K562 (cell line): ENCODE measurements around the gene CPS1. TPM values are rescaled to one million over a fixed set of nuclear protein-coding genes. Genes with fewer than 3 reads are reported as not detected.

Source experiments
- ATAC-seq: fragments of 200-7000 bp; cut with Tn5 transposase; 3 replicates; pipeline ENCODE4 v1.9.1; 2020; ENCODE audit warnings: moderate library complexity
- BruUV-seq: library from RNA; stranded (reverse); fragments of 400-500 nt; replicated peaks from 2 replicates; lab custom pipeline; 2021; lab: Mats Ljungman, UMichigan
- CTCF ChIA-PET: fragments of 300-600 bp; formaldehyde crosslinking; extraction: SDS; loops from one replicate; lab custom pipeline; 2021; ENCODE audit warnings: low intra/inter-chr PET ratio; lab: Yijun Ruan, JAX
- POLR2A ChIA-PET: fragments of 300-600, 350-650 bp; sonication (Branson Sonifier 250); formaldehyde crosslinking; extraction: SDS; loops from one replicate; lab custom pipeline; 2021; ENCODE audit warnings: antibody characterized with exemption, inconsistent platforms; lab: Yijun Ruan, JAX
- DNase-seq, 4 experiments: peaks; one replicate each; pipeline versions ENCODE4 v3.0.0 to v3.0.0-alpha.2; 2011 to 2018; ENCODE audit warnings: low spot score in 3 of 4, mixed read lengths in 3 of 4; ENCODE audit errors: extremely low read depth in 1 of 4
- FAIRE-seq: peaks from 2 replicates; lab custom pipeline; 2011; peaks lifted over from hg19 to GRCh38; lab: Jason Lieb, UNC
- H2AFZ ChIP-seq: 2 replicates; pipeline ENCODE4 v1.6.0; 2011; ENCODE audit warnings: low read depth, low read length, control low read depth, inconsistent platforms
- H3K27ac ChIP-seq: fragments of 200-600 bp; 3 replicates; pipeline ENCODE4 v1.8.0; 2011; ENCODE audit warnings: low read depth, mild to moderate bottlenecking, control low read depth, inconsistent platforms, low read length, moderate library complexity, mixed read lengths; ENCODE audit errors: extremely low read depth
- H3K27me3 ChIP-seq, 2 experiments: fragments of 300-600 bp in 1 of 2; 2 replicates in 1 of 2; 3 replicates in 1 of 2; pipeline versions ENCODE4 v1.6.0 to v1.8.0; 2011; ENCODE audit warnings: inconsistent platforms in 2 of 2, low read length in 2 of 2, mild to moderate bottlenecking in 1 of 2, mixed read lengths in 1 of 2, moderate library complexity in 1 of 2; ENCODE audit not compliant: control insufficient read depth in 2 of 2, insufficient read depth in 2 of 2
- H3K36me3 ChIP-seq: fragments of 300-600 bp; 3 replicates; pipeline ENCODE4 v1.8.0; 2011; ENCODE audit warnings: mild to moderate bottlenecking, low read length, inconsistent platforms; ENCODE audit not compliant: control insufficient read depth, insufficient read depth
- H3K4me1 ChIP-seq, 2 experiments: fragments of 200-600 bp in 1 of 2; replicated peaks in 1 of 2; 2 replicates in 1 of 2; 3 replicates in 1 of 2; pipeline versions ENCODE4 v1.5.1 to v1.8.0; 2011; ENCODE audit warnings: inconsistent platforms in 2 of 2, low read length in 2 of 2, mild to moderate bottlenecking in 1 of 2, mixed read lengths in 1 of 2, moderate library complexity in 1 of 2; ENCODE audit not compliant: control insufficient read depth in 2 of 2, insufficient read depth in 2 of 2
- H3K4me2 ChIP-seq: 2 replicates; pipeline ENCODE4 v1.6.1; 2011; ENCODE audit warnings: low read length, control low read depth, inconsistent platforms, mixed read lengths; ENCODE audit not compliant: insufficient read depth
- H3K4me3 ChIP-seq: fragments of 200-600 bp; sonication (generic), shearing (Covaris generic); 2 replicates; pipeline ENCODE4 v1.5.1; 2016; ENCODE audit warnings: control low read depth, inconsistent platforms
- H3K79me2 ChIP-seq: fragments of 200-600 bp; 3 replicates; pipeline ENCODE4 v1.8.0; 2011; ENCODE audit warnings: low read length, inconsistent platforms; ENCODE audit not compliant: control insufficient read depth, insufficient read depth
- H3K9ac ChIP-seq, 2 experiments: 2 replicates each; pipeline versions ENCODE4 v1.6.0 to v1.6.1; 2011; ENCODE audit warnings: low read depth in 2 of 2, low read length in 2 of 2, control low read depth in 1 of 2, inconsistent platforms in 1 of 2, mild to moderate bottlenecking in 1 of 2, mixed read lengths in 1 of 2; ENCODE audit not compliant: insufficient read depth in 1 of 2
- H3K9me1 ChIP-seq: one replicate; pipeline ENCODE4 v1.6.0; 2011; ENCODE audit warnings: inconsistent platforms, mild to moderate bottlenecking, low read length, moderate library complexity; ENCODE audit not compliant: control insufficient read depth, insufficient read depth
- H3K9me3 ChIP-seq: replicated peaks from 2 replicates; pipeline ENCODE4 v1.5.1; 2011; ENCODE audit warnings: low read depth, low read length, inconsistent platforms; ENCODE audit not compliant: control insufficient read depth, insufficient read depth
- H4K20me1 ChIP-seq: replicated peaks from 2 replicates; pipeline ENCODE4 v1.6.1; 2011; ENCODE audit warnings: low read length, inconsistent platforms, mixed read lengths; ENCODE audit not compliant: control insufficient read depth, insufficient read depth
- E4F1 ChIP-seq: fragments of 250-450 bp; sonication (Bioruptor Pico); IDR thresholded peaks from 2 replicates; pipeline ENCODE4 v1.5.0; 2021; ENCODE audit warnings: mild to moderate bottlenecking, borderline replicate concordance
- HMBOX1 ChIP-seq: sonication (generic); IDR thresholded peaks from 2 replicates; pipeline ENCODE4 v1.6.1; 2016
- MBD2 ChIP-seq: sonication (generic); IDR thresholded peaks from 2 replicates; pipeline ENCODE4 v1.6.1; 2016; ENCODE audit warnings: low read depth, borderline replicate concordance
- SMAD2 ChIP-seq: fragments of 150-350 bp; IDR thresholded peaks from 2 replicates; pipeline ENCODE4 v1.6.1; 2014; ENCODE audit warnings: low read depth, mild to moderate bottlenecking, low read length
- SNIP1 ChIP-seq: fragments of 450-650 bp; IDR thresholded peaks from 2 replicates; pipeline ENCODE4 v1.7.1; 2017; ENCODE audit warnings: low read depth, mild to moderate bottlenecking
- ZNF12 ChIP-seq: sonication (generic); formaldehyde crosslinking; IDR thresholded peaks from 2 replicates; pipeline ENCODE4 v1.4.0; 2020; ENCODE audit warnings: mild to moderate bottlenecking, missing genetic modification reagents
- ZNF274 ChIP-seq: IDR thresholded peaks from 2 replicates; pipeline ENCODE4 v1.6.1; 2011; ENCODE audit warnings: low read depth, mild to moderate bottlenecking, low read length, moderate library complexity, borderline replicate concordance
- WGBS: fragments of 100-300 bp; shearing (Covaris generic); methylation state at CpG from one replicate; pipeline ENCODE4 v1.1.6; 2016; ENCODE audit warnings: low coverage, mixed read lengths; ENCODE audit not compliant: insufficient coverage; ENCODE audit errors: missing lambda C conversion rate; 5-methylcytosine and 5-hydroxymethylcytosine counted together
- in situ Hi-C: fragments of 300-500 bp; cut with MboI; formaldehyde crosslinking; loops from 4 replicates; pipeline ENCODE4 v1.15.0; 2018; ENCODE audit warnings: inconsistent platforms, mixed read lengths
- intact Hi-C: fragments of 100-400 bp; cut with micrococcal nuclease; formaldehyde crosslinking; loops from 2 replicates; pipeline ENCODE4 v1.14.2; 2022
- polyA plus RNA-seq, 8 experiments: library from polyadenylated mRNA; depleted of rRNA in 4 of 8; stranded (reverse) in 5 of 8; unstranded in 3 of 8; fragments of >200 nt; fragmentation: Nextera tagmentation in 2 of 8; fragmentation: Illumina TruSeq in 1 of 8; extraction: Ambion mirVana in 2 of 8; extraction: Trizol in 1 of 8; gene quantifications; 2 replicates each; pipeline versions ENCODE4 v1.2.1 to v1.2.3, GENCODE V29; 2011 to 2014; ENCODE audit warnings: inconsistent platforms in 1 of 8, missing spikeins in 1 of 8
- total RNA-seq, 7 experiments: library from RNA; depleted of rRNA in 6 of 7; stranded (reverse); fragments of >200 nt in 6 of 7; fragmentation: Illumina TruSeq in 2 of 7; extraction: Trizol in 2 of 7; gene quantifications; 2 replicates each; pipeline versions ENCODE4 v1.2.1 to v1.2.3, GENCODE V29; 2011 to 2021; ENCODE audit warnings: low replicate concordance in 1 of 7

The CPS1 gene
- total and polyA plus RNA-seq, 9 of the 15 experiments (the other 6 are each of a cell fraction or from before 2014, with no cell fraction given): 2.4 to 13.5 (median 6.0) TPM

- FAIRE-seq (no peak), DNase-seq (no peak), ATAC-seq (no peak)
- no peaks in the 10 kb centered on the region for H3K4me1 ChIP-seq
- no peaks in the 10 kb centered on the region for H3K79me2 ChIP-seq
- H3K9ac ChIP-seq: no peak overlapping the region
- H3K27ac ChIP-seq: no peak overlapping the region
- BruUV-seq: no TSS peak
- no peak overlapping the region for H3K4me3 ChIP-seq
- H4K20me1 ChIP-seq: no peaks in the 10 kb centered on the region
- H2AFZ ChIP-seq: no peak overlapping the region
- TF ChIP-seq HMBOX1 (no peak), SMAD2 (no peak), ZNF12 (no peak), MBD2 (no peak), SNIP1 (no peak), ZNF274 (no peak), E4F1 (no peak)
- TF ChIP-seq, all 486 proteins: peak for 0
- H3K36me3 ChIP-seq: no peaks in the 10 kb centered on the region
- H3K27me3 ChIP-seq: no peaks in the 10 kb centered on the region
- intact Hi-C loops: no loop called here
- POLR2A ChIA-PET: no interaction called here
- CTCF ChIA-PET: no interaction called here
- H3K4me2 ChIP-seq: no peak overlapping the region
- 0% methylated on average over 3 of the region's 3 CpGs for WGBS
- in situ Hi-C loops: no loop called here
- H3K9me1 ChIP-seq: no peaks in the 10 kb centered on the region
- no peaks in the 10 kb centered on the region for H3K9me3 ChIP-seq
These were observed 130.0 kb downstream of the CPS1 start for GRCh38 chr2:210686401-210686800.
